B cell (primary cell): Measurements from ENCODE around the gene THSD7A. TPM values are rescaled to one million over a fixed set of nuclear protein-coding genes. Genes with fewer than 3 reads are reported as not detected.

Experiments used
- ATAC-seq: fragments of 200-7000 bp; cut with Tn5 transposase; one replicate; pipeline ENCODE4 v1.10.0; 2021; ENCODE audit warnings: low read depth, mild to moderate bottlenecking, moderate number of reproducible peaks, moderate library complexity
- CTCF ChIA-PET: fragments of 350-600 bp; sonication (Branson Sonifier 250); formaldehyde crosslinking; loops from one replicate; lab custom pipeline; 2021; ENCODE audit warnings: antibody characterized with exemption, inconsistent platforms; lab: Charles Lee
- POLR2A ChIA-PET: fragments of 350-600 bp; sonication (Branson Sonifier 250); formaldehyde crosslinking; loops from one replicate; lab custom pipeline; 2021; ENCODE audit warnings: antibody characterized with exemption; lab: Charles Lee
- DNase-seq: peaks from one replicate; pipeline ENCODE4 v3.0.0; 2013
- H2AFZ ChIP-seq: 2 replicates; pipeline ENCODE4 v1.6.1; 2012; ENCODE audit warnings: mild to moderate bottlenecking, low read depth, low read length; ENCODE audit not compliant: insufficient read depth, poor library complexity, severe bottlenecking
- H3K27ac ChIP-seq, 2 donors: 1 replicate in 1 of 2; 2 replicates in 1 of 2; pipeline ENCODE4 v1.5.1; 2012 to 2013; ENCODE audit warnings: low read length in 2 of 2, mild to moderate bottlenecking in 2 of 2, moderate library complexity in 1 of 2
- H3K27me3 ChIP-seq, 4 experiments: fragments of 200-600 bp in 1 of 4; sonication (generic) in 1 of 4; replicated peaks in 1 of 4; 1 replicate in 2 of 4; 2 replicates in 2 of 4; pipeline versions ENCODE4 v1.6.1 to v1.7.0; 2013 to 2016; ENCODE audit warnings: low read length in 3 of 4, mild to moderate bottlenecking in 2 of 4, mixed read lengths in 1 of 4, moderate library complexity in 1 of 4; ENCODE audit not compliant: insufficient read depth in 4 of 4, control insufficient read depth in 3 of 4; ENCODE audit errors: control extremely low read depth in 1 of 4
- H3K36me3 ChIP-seq, 2 experiments: replicated peaks in 1 of 2; 1 replicate in 1 of 2; 2 replicates in 1 of 2; pipeline versions ENCODE4 v1.6.1 to v1.7.1; 2013; ENCODE audit warnings: low read length in 1 of 2; ENCODE audit not compliant: insufficient read depth in 2 of 2, control insufficient read depth in 1 of 2; ENCODE audit errors: control extremely low read depth in 1 of 2, extremely low read depth in 1 of 2
- H3K4me1 ChIP-seq, 2 donors: fragments of 200-600 bp in 1 of 2; sonication (generic) in 1 of 2; 1 replicate in 1 of 2; 2 replicates in 1 of 2; pipeline versions ENCODE4 v1.5.1 to v1.6.1; 2013 to 2017; ENCODE audit warnings: low read length in 2 of 2; ENCODE audit not compliant: control insufficient read depth in 2 of 2, insufficient read depth in 2 of 2
- H3K4me2 ChIP-seq: replicated peaks from 2 replicates; pipeline ENCODE3; 2012; ENCODE audit warnings: mild to moderate bottlenecking, low read depth, low read length; ENCODE audit not compliant: poor library complexity, severe bottlenecking
- H3K4me3 ChIP-seq, 5 experiments: fragments of 200-600 bp in 1 of 5; sonication (generic) in 1 of 5; 1 replicate in 3 of 5; 2 replicates in 2 of 5; pipeline versions ENCODE4 v1.5.1 to v1.7.0; 2011 to 2016; ENCODE audit warnings: low read length in 4 of 5, mild to moderate bottlenecking in 4 of 5, low read depth in 2 of 5, control low read depth in 1 of 5, moderate library complexity in 1 of 5; ENCODE audit not compliant: insufficient read depth in 1 of 5; ENCODE audit errors: control extremely low read depth in 1 of 5, extremely low read depth in 1 of 5
- H3K79me2 ChIP-seq: fragments of 200-600 bp; sonication (generic); one replicate; pipeline ENCODE4 v1.6.0; 2016; ENCODE audit warnings: low read length; ENCODE audit not compliant: control insufficient read depth, insufficient read depth
- H3K9ac ChIP-seq: fragments of 200-600 bp; sonication (generic); 2 replicates; pipeline ENCODE4 v1.6.1; 2017; ENCODE audit warnings: mild to moderate bottlenecking, low read length, moderate library complexity
- H3K9me3 ChIP-seq, 3 donors: one replicate each; pipeline versions ENCODE4 v1.6.1 to v1.7.1; 2013; ENCODE audit warnings: low read length in 2 of 3; ENCODE audit not compliant: control insufficient read depth in 2 of 3, insufficient read depth in 1 of 3; ENCODE audit errors: control extremely low read depth in 1 of 3
- H4K20me1 ChIP-seq: 2 replicates; pipeline ENCODE4 v1.6.0; 2012; ENCODE audit warnings: mild to moderate bottlenecking, low read length; ENCODE audit not compliant: insufficient read depth, control insufficient read depth, poor library complexity, severe bottlenecking
- H3K27ac Mint-ChIP-seq: one replicate; pipeline ENCODE4 v1.8.0; 2021; ENCODE audit warnings: mixed read lengths
- H3K27me3 Mint-ChIP-seq: one replicate; pipeline ENCODE4 v1.8.0; 2021; ENCODE audit warnings: mixed read lengths
- H3K4me1 Mint-ChIP-seq: one replicate; pipeline ENCODE4 v1.8.0; 2021; ENCODE audit warnings: mixed read lengths
- H3K4me3 Mint-ChIP-seq: one replicate; pipeline ENCODE4 v1.8.0; 2021; ENCODE audit warnings: mixed read lengths
- H3K9me3 Mint-ChIP-seq: one replicate; pipeline ENCODE4 v1.8.0; 2022; ENCODE audit warnings: mixed read lengths; ENCODE audit not compliant: insufficient read depth
- CTCF ChIP-seq: fragments of 200-600 bp; IDR thresholded peaks from one replicate; pipeline ENCODE4 v1.8.0; 2022; ENCODE audit warnings: antibody characterized with exemption, mild to moderate bottlenecking
- EZH2 ChIP-seq: IDR thresholded peaks from 2 replicates; pipeline ENCODE4 v1.6.1; 2012; ENCODE audit warnings: borderline replicate concordance, low read depth, mild to moderate bottlenecking, moderate library complexity, low read length; ENCODE audit not compliant: insufficient read depth, poor library complexity, severe bottlenecking
- WGBS: methylation state at CpG from one replicate; pipeline ENCODE4 v1.1.5; 2013; ENCODE audit warnings: missing lambda C conversion rate; ENCODE audit not compliant: insufficient coverage; 5-methylcytosine and 5-hydroxymethylcytosine counted together
- intact Hi-C: fragments of 100-400 bp; cut with micrococcal nuclease; formaldehyde crosslinking; loops from one replicate; pipeline ENCODE4 v1.10.0; 2022
- polyA plus RNA-seq: library from polyadenylated mRNA; depleted of rRNA; stranded (reverse); fragments of >200 nt; gene quantifications from 2 replicates; pipeline ENCODE4 v1.2.3, GENCODE V29; 2012
- total RNA-seq, 2 donors: library from RNA; stranded (reverse); fragments of 120-200 nt in 1 of 2; gene quantifications; 1 replicate in 1 of 2; 2 replicates in 1 of 2; pipeline versions ENCODE4 v1.2.3 to v1.2.4, GENCODE V29; 2013 to 2022

The THSD7A gene
- total and polyA plus RNA-seq, 2 donors (not counting 1 experiment from before 2014, with no cell fraction given): not detected

- Histone ChIP-seq H3K4me2 (no peak overlapping the region), H3K27me3 (no peaks in the 10 kb centered on the region), H3K79me2 (no peaks in the 10 kb centered on the region), H4K20me1 (no peaks in the 10 kb centered on the region), H3K9ac (no peak overlapping the region), H3K36me3 (no peaks in the 10 kb centered on the region), H3K4me1 (no peaks in the 10 kb centered on the region), H3K9me3 (no peaks in the 10 kb centered on the region), H3K27ac (no peak overlapping the region), H2AFZ (no peak overlapping the region), H3K4me3 (no peak overlapping the region)
- DNase-seq: no peak
- Mint-ChIP-seq H3K4me1 (no peaks in the 10 kb centered on the region), H3K27ac (no peak overlapping the region), H3K27me3 (no peaks in the 10 kb centered on the region), H3K9me3 (no peaks in the 10 kb centered on the region), H3K4me3 (no peak overlapping the region)
- ATAC-seq: no peak
- intact Hi-C loops: no loop called here
- POLR2A ChIA-PET: no interaction called here
- CTCF ChIA-PET: no interaction called here
- TF ChIP-seq CTCF (no peak), EZH2 (no peak)
- no CpG with 5 or more reads among the region's 1 CpG for WGBS
These were observed 314.1 kb downstream of the THSD7A start for GRCh38 chr7:11517853-11518252.

GRCh38 chr7:11516328-11516727 lies 315.7 kb downstream of the THSD7A start:
- no peak overlapping the region for H3K4me3 Mint-ChIP-seq
- 100% methylated on average over 2 of the region's 3 CpGs for WGBS
- Histone ChIP-seq H3K4me3 (no peak overlapping the region), H3K27me3 (no peaks in the 10 kb centered on the region), H3K4me1 (no peaks in the 10 kb centered on the region), H2AFZ (no peak overlapping the region), H3K27ac (no peak overlapping the region), H3K36me3 (no peaks in the 10 kb centered on the region), H4K20me1 (no peaks in the 10 kb centered on the region), H3K9me3 (no peaks in the 10 kb centered on the region), H3K9ac (no peak overlapping the region), H3K79me2 (no peaks in the 10 kb centered on the region), H3K4me2 (no peak overlapping the region)
- no peak overlapping the region for H3K27ac Mint-ChIP-seq
- no peaks in the 10 kb centered on the region for H3K9me3 Mint-ChIP-seq
- no peaks in the 10 kb centered on the region for H3K4me1 Mint-ChIP-seq
- ChIA-PET CTCF (no interaction called here), POLR2A (no interaction called here)
- TF ChIP-seq CTCF (no peak), EZH2 (no peak)
- no peak for ATAC-seq
- H3K27me3 Mint-ChIP-seq: no peaks in the 10 kb centered on the region
- intact Hi-C loops: no loop called here
- DNase-seq: no peak
